Bronchial epithelial cell (primary cell): ENCODE results near the gene KRT4. TPM values are rescaled to one million over a fixed set of nuclear protein-coding genes. Genes with fewer than 3 reads are reported as not detected.

Source experiments
- DNase-seq: peaks from one replicate; pipeline ENCODE4 v3.0.0-alpha.2; 2010; ENCODE audit warnings: low read depth
- FAIRE-seq: peaks from 2 replicates; lab custom pipeline; 2011; peaks lifted over from hg19 to GRCh38; lab: Jason Lieb, UNC
- H3K27me3 ChIP-seq: 2 replicates; pipeline ENCODE4 v1.5.1; 2011; ENCODE audit warnings: low read length; ENCODE audit not compliant: control insufficient read depth, insufficient read depth
- H3K36me3 ChIP-seq: 2 replicates; pipeline ENCODE4 v1.5.1; 2011; ENCODE audit warnings: low read length; ENCODE audit not compliant: control insufficient read depth, insufficient read depth
- H3K4me3 ChIP-seq: 2 replicates; pipeline ENCODE4 v1.5.1; 2011; ENCODE audit warnings: mild to moderate bottlenecking, low read depth, low read length, control low read depth
- CTCF ChIP-seq: IDR thresholded peaks from 2 replicates; pipeline ENCODE4 v1.5.1; 2011; ENCODE audit warnings: mild to moderate bottlenecking, moderate library complexity, low read length, control low read depth, inconsistent platforms; ENCODE audit not compliant: insufficient read depth, severe bottlenecking
- total RNA-seq: library from RNA; depleted of rRNA; stranded (reverse); fragments of >200 nt; gene quantifications from 2 replicates; pipeline ENCODE4 v1.2.1, GENCODE V29; 2014

The KRT4 gene
- total RNA-seq, 1 donor from 2014 or later: 66.6 TPM

GRCh38 chr12:52788876-52789636 lies 24.9 kb downstream of the KRT4 start:
- no peak for TF ChIP-seq CTCF
- Histone ChIP-seq H3K36me3 (no peaks in the 10 kb centered on the region), H3K27me3 (peaks cover 8% of the 10 kb centered on the region), H3K4me3 (no peak overlapping the region)
- DNase-seq (no peak), FAIRE-seq (no peak)

- Histone ChIP-seq H3K27me3 (peaks cover 8% of the 10 kb centered on the region), H3K36me3 (no peaks in the 10 kb centered on the region), H3K4me3 (no peak overlapping the region)
- TF ChIP-seq CTCF: no peak
- FAIRE-seq (no peak), DNase-seq (no peak)
These were observed 25.6 kb downstream of the KRT4 start for GRCh38 chr12:52788192-52788875.

GRCh38 chr12:52787324-52788191 lies 26.4 kb downstream of the KRT4 start:
- no peak for TF ChIP-seq CTCF
- no peak overlapping the region for H3K4me3 ChIP-seq
- no peaks in the 10 kb centered on the region for H3K36me3 ChIP-seq
- H3K27me3 ChIP-seq: peaks cover 6% of the 10 kb centered on the region
- FAIRE-seq: no peak
- no peak for DNase-seq

- no peaks in the 10 kb centered on the region for H3K36me3 ChIP-seq
- H3K4me3 ChIP-seq: no peak overlapping the region
- peaks cover 14% of the 10 kb centered on the region for H3K27me3 ChIP-seq
- DNase-seq (no peak), FAIRE-seq (no peak)
- TF ChIP-seq CTCF: no peak
These were observed 29.0 kb downstream of the KRT4 start for GRCh38 chr12:52784909-52785308.

- no peak for FAIRE-seq
- Histone ChIP-seq H3K27me3 (peaks cover 12% of the 10 kb centered on the region), H3K4me3 (no peak overlapping the region), H3K36me3 (no peaks in the 10 kb centered on the region)
- DNase-seq: no peak
- no peak for TF ChIP-seq CTCF
These were observed 30.2 kb downstream of the KRT4 start for GRCh38 chr12:52783563-52784316.
